NCI-H1092 treated with DMSO at 0.1 percent for 48 hours (cell line): Measurements from ENCODE around the gene CNNM3.

Source experiments
- DNase-seq: peaks from one replicate; lab custom pipeline; 2025; lab: John Stamatoyannopoulos, UW

Gene CNNM3

GRCh38 chr2:96864343-96865091 lies 48.4 kb downstream of the CNNM3 start:
- no peak for DNase-seq

- no peak for DNase-seq
Observed at GRCh38 chr2:96865654-96866053, 49.6 kb downstream of the CNNM3 start.

DNA sequence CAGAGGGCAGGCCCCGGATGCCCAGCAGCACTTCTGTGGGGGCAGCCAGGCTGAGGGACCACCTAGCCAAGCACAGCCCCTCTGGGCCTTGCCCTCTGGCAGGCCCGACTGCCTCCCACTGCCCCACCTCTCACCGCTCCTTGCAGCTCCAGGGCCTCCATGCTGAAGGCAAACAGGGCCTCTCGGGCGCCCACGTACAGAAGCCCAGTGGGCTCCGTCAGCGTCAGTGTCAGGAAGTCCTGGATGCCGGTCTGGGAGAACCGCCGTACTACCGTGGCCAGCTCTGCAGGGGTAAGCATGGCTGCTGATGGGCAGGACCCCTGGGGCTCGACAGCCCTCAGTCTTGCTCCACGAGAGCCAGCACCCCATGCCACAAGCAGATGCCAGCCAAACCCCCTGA lies 50.1 kb downstream of the CNNM3 start:
- no peak for DNase-seq

GRCh38 chr2:96866586-96866985 lies 50.5 kb downstream of the CNNM3 start:
- DNase-seq = no peak

GRCh38 chr2:96866986-96867755 lies 51.1 kb downstream of the CNNM3 start:
- no peak for DNase-seq

GRCh38 chr2:96867756-96868554 lies 51.9 kb downstream of the CNNM3 start:
- no peak for DNase-seq

DNA sequence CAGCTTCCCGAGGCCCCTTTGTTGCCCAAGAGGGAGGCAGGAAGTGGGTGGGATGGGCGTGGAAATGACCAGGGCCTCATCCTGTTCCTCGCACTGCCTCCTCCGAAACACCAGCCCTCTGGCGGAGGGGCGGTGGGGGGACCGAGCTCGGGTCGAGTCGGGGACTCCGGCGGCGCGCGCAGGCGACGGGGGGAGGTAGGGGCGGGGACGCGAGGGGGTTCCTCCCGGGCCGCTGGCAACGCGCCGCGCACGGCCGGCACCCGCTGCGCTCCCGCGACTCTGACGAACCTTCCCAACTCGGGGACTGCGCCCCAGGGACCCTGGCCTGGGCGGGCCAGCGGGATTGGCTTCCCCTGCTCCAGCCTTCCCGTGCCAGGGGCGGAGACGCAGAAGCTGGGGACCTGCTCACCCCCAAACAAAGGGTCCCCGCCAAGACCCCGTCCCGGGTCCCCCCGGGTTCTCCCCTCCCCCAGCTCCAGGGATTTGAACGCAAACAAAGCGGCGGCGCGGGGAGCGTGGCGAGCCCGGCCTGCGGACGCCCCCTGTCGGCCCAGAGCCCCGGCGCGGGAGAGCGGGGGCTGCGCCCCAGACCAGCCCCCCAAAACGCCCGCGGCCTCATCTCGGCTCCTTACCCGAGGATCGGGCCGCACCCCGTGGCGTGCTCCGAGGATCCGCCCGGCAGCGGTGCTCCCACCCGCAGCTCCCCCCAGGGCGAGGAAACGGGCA lies 52.6 kb downstream of the CNNM3 start:
- peak; percentile 54 for DNase-seq

DNA sequence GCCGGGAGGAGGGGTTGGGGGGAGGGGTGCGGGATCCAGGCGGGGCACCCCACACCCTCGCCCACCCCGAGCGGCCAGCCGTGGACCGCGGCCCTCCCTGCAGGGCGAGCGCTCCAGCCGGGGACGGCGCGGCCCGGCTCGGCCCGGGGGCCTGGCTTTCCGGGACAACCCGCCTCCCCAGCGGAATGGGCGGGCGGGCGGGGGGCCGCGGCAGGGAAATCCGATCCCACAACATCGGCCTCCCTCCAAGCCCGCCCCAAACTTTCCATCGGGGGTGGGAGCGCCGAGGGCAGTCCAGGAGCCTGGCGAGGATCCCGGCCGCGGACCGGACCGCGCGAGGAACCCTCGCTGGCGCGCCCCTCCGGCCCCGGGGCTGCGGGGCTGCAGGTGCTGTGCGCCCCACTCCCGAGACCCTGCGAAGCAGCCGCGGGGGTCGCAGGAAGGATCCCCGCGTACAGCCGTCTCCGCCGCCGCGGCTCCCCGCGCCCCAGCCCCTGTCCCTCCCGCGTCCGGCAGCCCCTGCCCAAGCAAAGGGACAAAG lies 53.3 kb downstream of the CNNM3 start:
- no peak for DNase-seq

GRCh38 chr2:96869822-96870625 lies 54.0 kb downstream of the CNNM3 start, which contains the start of gene SEMA4C:
TSS of gene SEMA4C (minus strand) at chr2:96870080. CDS start at chr2:96867886, 2,194 bp downstream.
- peak; percentile 33 for DNase-seq

DNA sequence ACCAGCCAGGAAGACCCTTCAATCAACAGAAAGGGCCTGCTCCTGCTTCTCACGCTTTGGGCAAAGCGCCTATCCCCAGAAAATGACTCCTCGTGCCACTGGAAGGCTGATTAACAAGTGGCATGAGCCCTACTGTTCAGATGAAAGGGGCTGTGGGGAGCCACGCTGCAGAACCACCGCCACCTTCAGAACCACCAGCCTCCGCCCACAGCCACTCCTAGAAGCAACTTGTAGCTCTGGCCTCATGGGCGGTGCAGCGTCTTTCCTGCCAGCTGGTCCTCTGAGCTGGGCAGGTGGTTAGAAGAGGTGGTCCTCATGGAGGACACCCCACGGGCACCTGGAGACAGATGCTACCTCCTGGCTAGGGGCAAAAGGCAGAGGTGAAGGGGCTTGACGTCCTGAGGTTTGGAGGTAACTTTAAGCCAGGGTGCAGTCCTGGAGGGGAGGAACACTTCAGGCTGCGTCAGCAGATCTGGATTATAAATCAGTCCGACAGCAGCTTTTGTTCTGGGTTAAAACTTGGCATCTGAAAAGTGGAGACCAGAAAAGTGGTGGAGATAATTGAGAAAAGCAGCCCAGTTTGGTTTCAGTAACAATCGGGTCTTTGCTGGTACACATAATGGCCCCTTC lies 54.7 kb downstream of the CNNM3 start:
- peak; percentile 7 for DNase-seq

- no peak for DNase-seq
Observed at GRCh38 chr2:96872591-96873349, 56.7 kb downstream of the CNNM3 start.

- DNase-seq = no peak
Observed at GRCh38 chr2:96873651-96874096, 57.6 kb downstream of the CNNM3 start.

DNA sequence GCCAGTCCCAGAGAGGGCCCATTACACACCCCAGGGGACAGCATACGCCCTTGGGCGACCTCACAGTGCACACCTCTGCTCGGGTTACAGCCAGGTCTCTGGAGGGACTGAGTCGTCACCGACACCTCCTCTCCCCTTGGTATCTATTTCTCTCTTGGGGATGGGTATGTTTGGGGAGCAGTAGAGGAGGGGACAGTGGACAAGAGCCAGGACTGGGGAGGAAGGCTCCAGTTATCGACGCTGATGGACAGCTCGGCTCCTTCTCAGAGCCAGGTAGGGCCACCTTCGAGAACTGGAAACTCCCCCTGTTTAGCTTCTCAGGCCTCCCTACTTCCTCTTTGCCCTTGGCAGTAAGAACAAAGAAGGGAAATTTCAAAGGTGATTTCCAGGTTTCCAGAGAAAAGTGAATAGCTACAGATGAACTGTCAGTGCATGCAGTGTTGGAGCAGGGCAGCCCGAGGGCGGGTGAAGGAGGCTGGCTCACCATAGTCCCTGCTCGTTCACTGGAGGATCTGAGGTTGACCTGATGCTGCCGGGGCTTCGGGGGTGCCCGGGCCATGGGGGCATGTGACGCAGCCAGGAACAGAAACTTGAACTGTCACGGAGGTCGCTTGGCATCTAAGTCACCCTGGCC lies 58.2 kb downstream of the CNNM3 start:
- DNase-seq = no peak

GRCh38 chr2:96875498-96876268 lies 59.6 kb downstream of the CNNM3 start:
- DNase-seq = no peak

GRCh38 chr2:96876269-96877041 lies 60.4 kb downstream of the CNNM3 start:
- no peak for DNase-seq

GRCh38 chr2:96877042-96877451 lies 61.0 kb downstream of the CNNM3 start:
- no peak for DNase-seq

DNA sequence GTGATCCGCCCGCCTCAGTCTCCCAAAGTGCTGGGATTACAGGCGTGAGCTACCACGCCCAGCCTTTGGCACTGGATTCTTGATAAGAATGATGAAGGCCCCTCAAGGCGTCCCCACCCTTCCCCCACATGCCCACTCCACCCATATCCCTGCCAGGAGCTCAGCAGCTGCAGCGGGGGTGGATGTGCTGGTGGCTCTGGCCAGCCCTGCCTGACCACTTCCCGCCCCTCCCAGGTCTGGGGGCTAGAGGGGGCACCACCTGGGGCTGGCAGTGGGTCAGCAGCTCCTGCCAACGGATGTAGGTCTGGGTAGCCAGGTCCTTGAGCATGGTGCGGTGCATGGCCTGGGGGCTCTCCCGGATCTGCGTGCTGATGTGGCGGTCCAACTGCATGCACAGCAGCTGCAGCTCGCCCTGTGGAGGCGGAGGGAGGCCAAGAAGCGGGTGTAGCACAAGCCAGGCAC lies 61.6 kb downstream of the CNNM3 start:
- DNase-seq = no peak
